IPS-15b (cell line): ENCODE data around the gene KIFC3.

Experiments
- H3K27me3 ChIP-seq: one replicate; pipeline ENCODE4 v1.6.1; 2013; ENCODE audit warnings: low read length; ENCODE audit not compliant: control insufficient read depth, insufficient read depth
- H3K36me3 ChIP-seq: one replicate; pipeline ENCODE4 v1.6.1; 2013; ENCODE audit warnings: low read length; ENCODE audit not compliant: control insufficient read depth, insufficient read depth
- H3K4me1 ChIP-seq: one replicate; pipeline ENCODE4 v1.6.1; 2013; ENCODE audit warnings: mild to moderate bottlenecking, low read length; ENCODE audit not compliant: control insufficient read depth, insufficient read depth
- H3K4me3 ChIP-seq: one replicate; pipeline ENCODE4 v1.5.1; 2013; ENCODE audit warnings: low read depth, low read length
- H3K9ac ChIP-seq: one replicate; pipeline ENCODE4 v1.6.1; 2013; ENCODE audit warnings: low read depth, mild to moderate bottlenecking, low read length
- H3K9me3 ChIP-seq: one replicate; pipeline ENCODE4 v1.6.1; 2013; ENCODE audit warnings: mild to moderate bottlenecking, low read length; ENCODE audit not compliant: control insufficient read depth, insufficient read depth

KIFC3 gene

GRCh38 chr16:57759131-57759530 is 43.2 kb downstream of the KIFC3 start:
- Histone ChIP-seq H3K36me3 (peaks cover 25% of the 10 kb centered on the region), H3K9ac (no peak overlapping the region), H3K27me3 (no peaks in the 10 kb centered on the region), H3K4me1 (no peaks in the 10 kb centered on the region), H3K9me3 (no peaks in the 10 kb centered on the region), H3K4me3 (no peak overlapping the region)

DNA sequence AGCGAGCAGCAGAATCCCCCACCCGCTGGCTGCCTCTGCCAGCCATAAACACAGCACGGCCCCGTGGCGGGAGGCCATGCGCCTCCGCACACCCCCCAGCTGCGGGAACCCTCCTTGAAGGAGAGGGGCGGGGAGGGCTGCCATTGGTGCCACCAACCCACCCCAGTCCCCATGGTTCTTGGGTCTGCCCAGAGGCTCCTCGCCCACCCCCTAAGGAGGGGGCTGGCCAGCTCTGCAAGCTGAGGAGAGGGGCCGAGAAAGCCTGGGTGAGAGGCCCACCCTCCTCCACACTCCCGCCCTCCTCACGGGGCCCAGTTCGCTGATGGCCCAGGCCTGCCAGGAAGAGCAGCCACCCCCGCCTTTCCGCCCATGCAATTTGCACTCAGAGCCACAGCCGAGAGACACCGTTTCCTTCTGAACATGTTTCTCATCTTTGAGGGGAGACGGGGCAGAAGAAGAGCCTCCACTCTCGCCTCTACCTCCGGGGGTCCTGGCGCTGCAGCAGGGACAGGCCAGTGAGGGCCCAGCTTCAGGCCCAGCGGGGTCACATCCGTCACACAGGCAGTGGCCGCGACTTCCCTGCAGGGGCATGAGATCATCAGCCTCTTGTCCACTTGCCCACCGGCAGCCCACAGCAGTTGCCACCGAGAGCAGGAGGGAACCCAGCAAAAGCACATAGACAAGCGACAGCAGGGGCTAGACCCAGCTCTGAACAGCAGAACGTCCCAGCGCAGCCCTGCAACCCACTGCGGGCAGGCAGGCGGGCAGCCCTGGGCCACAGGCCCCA is 43.8 kb downstream of the KIFC3 start:
- H3K9me3 ChIP-seq, result no peaks in the 10 kb centered on the region
- H3K36me3 ChIP-seq, result peaks cover 31% of the 10 kb centered on the region
- no peak overlapping the region for H3K9ac ChIP-seq
- H3K4me1 ChIP-seq, result no peaks in the 10 kb centered on the region
- H3K27me3 ChIP-seq, result no peaks in the 10 kb centered on the region
- no peak overlapping the region for H3K4me3 ChIP-seq

GRCh38 chr16:57757883-57758282 is 44.4 kb downstream of the KIFC3 start:
- no peak overlapping the region for H3K9ac ChIP-seq
- no peaks in the 10 kb centered on the region for H3K4me1 ChIP-seq
- no peaks in the 10 kb centered on the region for H3K9me3 ChIP-seq
- H3K4me3 ChIP-seq, result no peak overlapping the region
- peaks cover 37% of the 10 kb centered on the region for H3K36me3 ChIP-seq
- H3K27me3 ChIP-seq, result no peaks in the 10 kb centered on the region

DNA sequence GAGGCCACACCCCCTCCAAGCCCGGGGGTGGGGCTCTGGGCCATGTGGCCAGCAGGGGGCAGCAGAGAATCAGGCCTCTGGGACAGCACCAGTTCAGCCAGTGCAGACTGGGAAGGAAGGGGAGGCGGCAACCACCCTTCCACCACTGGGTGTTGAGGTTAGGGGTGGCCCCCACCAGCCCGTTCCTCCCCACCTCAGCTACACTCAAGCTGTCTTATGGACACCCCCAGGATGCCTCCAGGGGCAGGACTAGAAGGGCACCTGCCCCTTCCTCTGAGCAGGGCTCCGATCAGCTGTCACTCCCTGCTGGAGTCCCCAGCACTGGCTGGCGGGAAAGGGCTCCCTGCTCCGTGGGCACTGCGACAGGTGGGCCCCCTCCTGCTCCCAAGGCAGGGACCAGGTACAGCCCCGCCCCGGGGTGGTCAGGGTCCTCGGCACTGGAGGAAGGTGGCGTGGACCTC is 44.9 kb downstream of the KIFC3 start:
- Histone ChIP-seq H3K9me3 (no peaks in the 10 kb centered on the region), H3K4me1 (no peaks in the 10 kb centered on the region), H3K9ac (no peak overlapping the region), H3K4me3 (no peak overlapping the region), H3K36me3 (peaks cover 40% of the 10 kb centered on the region), H3K27me3 (no peaks in the 10 kb centered on the region)

DNA sequence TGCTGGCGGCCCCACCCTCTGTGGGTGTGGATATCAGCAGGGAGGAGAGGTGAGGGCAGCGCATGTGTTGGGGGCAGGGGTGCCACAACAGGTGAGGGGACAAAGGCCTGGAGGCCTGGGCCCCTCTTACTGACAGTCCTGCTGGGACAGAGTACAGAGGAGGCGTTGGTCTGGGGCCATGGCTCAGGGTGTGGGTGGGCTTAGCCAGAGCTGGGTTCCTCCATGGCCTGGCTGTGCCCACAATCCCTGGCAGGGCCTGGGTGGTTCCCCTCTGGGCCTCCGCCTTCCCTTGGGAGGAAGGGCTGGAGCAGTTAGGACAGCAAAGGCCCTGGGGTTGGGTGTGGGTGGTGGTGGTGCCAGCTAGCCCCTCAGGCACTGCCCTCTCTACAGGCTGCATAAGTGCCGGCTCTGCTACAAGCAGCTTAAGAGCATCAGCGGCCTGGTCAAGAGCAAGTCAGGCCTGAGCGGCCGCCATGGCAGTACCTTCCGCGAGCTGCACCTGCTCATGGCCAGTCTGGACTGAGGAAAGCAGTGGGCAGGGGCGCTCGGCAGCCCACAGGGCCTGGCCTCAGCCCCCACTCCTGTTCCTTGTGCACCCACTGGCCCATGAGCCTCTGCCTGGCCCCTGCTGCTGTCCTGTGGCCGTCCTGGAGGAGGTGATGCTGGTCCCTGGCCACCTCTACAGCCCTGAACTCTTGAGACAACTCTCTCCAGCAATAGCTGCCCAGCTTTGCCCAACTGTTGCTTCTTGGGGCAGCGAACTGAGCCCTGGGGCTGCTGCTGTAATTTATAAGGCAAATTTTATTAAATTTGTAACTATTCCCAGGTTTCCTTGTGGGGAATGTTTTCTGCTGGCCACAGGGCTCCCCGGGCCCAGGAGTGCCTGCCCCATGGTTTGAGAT is 45.6 kb downstream of the KIFC3 start:
- Histone ChIP-seq H3K4me3 (no peak overlapping the region), H3K4me1 (no peaks in the 10 kb centered on the region), H3K36me3 (peaks cover 46% of the 10 kb centered on the region), H3K9ac (no peak overlapping the region), H3K9me3 (no peaks in the 10 kb centered on the region), H3K27me3 (no peaks in the 10 kb centered on the region)

GRCh38 chr16:57755726-57756423 is 46.4 kb downstream of the KIFC3 start:
- H3K36me3 ChIP-seq, result peaks cover 51% of the 10 kb centered on the region
- H3K4me3 ChIP-seq, result no peak overlapping the region
- H3K4me1 ChIP-seq, result no peaks in the 10 kb centered on the region
- no peak overlapping the region for H3K9ac ChIP-seq
- no peaks in the 10 kb centered on the region for H3K27me3 ChIP-seq
- H3K9me3 ChIP-seq, result no peaks in the 10 kb centered on the region

- H3K9ac ChIP-seq, result no peak overlapping the region
- peaks cover 52% of the 10 kb centered on the region for H3K36me3 ChIP-seq
- no peaks in the 10 kb centered on the region for H3K27me3 ChIP-seq
- no peaks in the 10 kb centered on the region for H3K9me3 ChIP-seq
- H3K4me1 ChIP-seq, result no peaks in the 10 kb centered on the region
- H3K4me3 ChIP-seq, result no peak overlapping the region
Measured at GRCh38 chr16:57755061-57755684, 47.1 kb downstream of the KIFC3 start.

DNA sequence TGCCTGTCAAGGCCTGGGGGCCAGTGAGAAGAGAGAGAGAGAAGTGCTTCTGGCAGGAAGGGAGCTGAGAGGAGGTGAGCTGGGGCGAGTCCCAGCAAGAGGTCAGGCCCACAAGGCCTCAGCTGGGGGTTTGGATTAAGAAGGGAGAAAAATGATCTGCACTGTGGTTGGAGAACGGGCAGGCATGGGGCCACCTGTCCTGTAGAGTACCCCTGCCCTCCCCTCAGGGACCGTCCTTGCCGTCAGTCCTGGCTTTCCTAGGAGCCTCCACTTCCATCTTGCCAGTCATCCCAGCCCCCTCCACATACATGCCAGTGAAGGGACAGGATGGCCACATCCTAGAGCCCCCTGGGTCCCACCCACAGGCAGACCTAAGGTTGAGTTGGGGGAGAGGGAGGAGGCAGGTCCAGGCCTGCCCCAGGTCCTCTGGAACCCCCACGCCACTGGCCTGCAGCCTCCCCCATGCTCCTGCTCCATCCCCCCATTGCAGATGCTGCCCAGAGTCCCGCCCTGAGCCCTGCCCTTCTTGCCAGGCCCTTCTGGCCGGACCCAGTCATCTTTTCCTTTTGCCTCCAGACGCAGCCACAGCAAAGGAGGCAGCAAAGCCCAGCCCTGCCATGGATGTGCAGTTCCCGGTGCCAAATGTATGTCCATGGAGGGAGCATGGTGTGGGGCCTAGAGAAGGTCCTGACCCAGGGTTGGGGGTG is 47.8 kb downstream of the KIFC3 start:
- Histone ChIP-seq H3K27me3 (no peaks in the 10 kb centered on the region), H3K4me1 (no peaks in the 10 kb centered on the region), H3K36me3 (peaks cover 52% of the 10 kb centered on the region), H3K4me3 (no peak overlapping the region), H3K9ac (no peak overlapping the region), H3K9me3 (no peaks in the 10 kb centered on the region)

DNA sequence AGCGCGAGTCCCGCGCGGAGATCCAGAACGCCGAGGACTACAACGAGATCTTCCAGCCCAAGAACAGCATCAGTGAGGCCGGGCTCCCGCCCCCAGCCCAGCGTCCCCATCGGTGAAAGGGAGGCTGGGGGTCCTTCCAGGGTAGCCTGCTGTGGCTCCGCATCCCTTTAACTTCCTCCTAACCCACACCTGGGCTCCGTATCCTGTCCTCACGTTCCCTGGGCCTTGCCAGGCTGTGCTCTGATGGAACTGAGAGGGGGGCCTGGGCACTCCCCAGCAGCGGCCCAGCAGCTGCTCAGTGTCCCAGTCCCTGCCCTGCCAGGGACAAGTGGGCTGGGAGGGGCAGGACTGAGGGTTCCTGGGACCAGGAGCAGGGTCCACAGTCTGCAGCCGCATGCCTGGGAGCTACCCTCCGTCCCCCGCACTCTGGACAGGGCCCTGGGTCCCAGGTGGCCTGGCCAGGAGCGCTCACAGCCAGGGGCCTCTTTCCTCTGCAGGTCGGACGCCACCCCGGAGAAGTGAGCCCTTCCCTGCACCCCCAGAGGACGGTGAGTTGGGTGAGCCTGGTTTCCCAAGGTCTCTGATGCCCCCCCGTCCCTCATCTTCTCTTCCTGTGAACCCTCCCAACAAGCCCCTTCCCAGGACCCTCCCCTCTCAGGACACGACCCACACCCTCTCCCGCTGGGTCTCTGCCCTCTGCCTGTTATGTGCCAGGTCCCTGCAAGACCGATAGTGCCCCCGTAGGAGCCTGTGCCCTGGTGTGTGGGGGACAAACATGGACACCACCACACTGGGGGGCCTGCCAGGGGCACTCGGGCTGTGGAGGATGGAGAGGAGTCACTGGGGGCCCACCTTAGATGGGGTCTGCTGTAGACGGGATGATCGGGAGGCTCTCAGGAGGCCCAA is 48.6 kb downstream of the KIFC3 start:
- no peaks in the 10 kb centered on the region for H3K9me3 ChIP-seq

More for the DNA sequence above, 48.6 kb downstream of the KIFC3 start:
- H3K9ac ChIP-seq, result no peak overlapping the region
- peaks cover 52% of the 10 kb centered on the region for H3K36me3 ChIP-seq
- H3K27me3 ChIP-seq, result no peaks in the 10 kb centered on the region
- H3K4me3 ChIP-seq, result no peak overlapping the region
- no peaks in the 10 kb centered on the region for H3K4me1 ChIP-seq
